ENCODE measurements around the gene SRR.

GRCh38 chr17:2279707-2280106, 24.0 kb upstream of the SRR start:
- TF ChIP-seq REST (IDR thresholded peaks at IDR 0.05; ENCODE audit: insufficient read depth in 1 of 2, low read depth in 2 of 2, low read length in 1 of 2) (no peak), CTCF (IDR thresholded peaks at IDR 0.05) (no peak), POLR2AphosphoS5 (IDR thresholded peaks at IDR 0.05; ENCODE audit: low read depth, low read length) (no peak)
